NCI-H446 (cell line): ENCODE measurements around the gene MIER2.

ENCODE experiments used
- DNase-seq, 2 experiments: peaks; one replicate each; lab custom pipeline; 2025; lab: John Stamatoyannopoulos, UW

Gene MIER2

GRCh38 chr19:328025-328505 lies 16.5 kb downstream of the MIER2 start:
- no peak for DNase-seq

- no peak for DNase-seq
Observed at GRCh38 chr19:327291-328024, 17.1 kb downstream of the MIER2 start.

- DNase-seq, result no peak
Observed at GRCh38 chr19:326871-327270, 17.7 kb downstream of the MIER2 start.

GRCh38 chr19:325937-326565 lies 18.5 kb downstream of the MIER2 start:
- DNase-seq, result no peak

GRCh38 chr19:325173-325936 lies 19.2 kb downstream of the MIER2 start:
- no peak for DNase-seq

GRCh38 chr19:324716-325115 lies 19.9 kb downstream of the MIER2 start:
- DNase-seq, result no peak

- no peak for DNase-seq
Observed at GRCh38 chr19:322616-323015, 22.0 kb downstream of the MIER2 start.

GRCh38 chr19:318509-318774 lies 26.2 kb downstream of the MIER2 start:
- DNase-seq, result no peak

- DNase-seq, result no peak
Observed at GRCh38 chr19:317710-318508, 26.7 kb downstream of the MIER2 start.

GRCh38 chr19:315811-316210 lies 28.8 kb downstream of the MIER2 start:
- no peak for DNase-seq

GRCh38 chr19:313988-314815 lies 30.4 kb downstream of the MIER2 start:
- DNase-seq, result no peak

GRCh38 chr19:313169-313987 lies 31.2 kb downstream of the MIER2 start:
- DNase-seq, result no peak

GRCh38 chr19:311813-312261 lies 32.8 kb downstream of the MIER2 start:
- no peak for DNase-seq

- DNase-seq, result no peak
Observed at GRCh38 chr19:310781-311496, 33.7 kb downstream of the MIER2 start.

GRCh38 chr19:310141-310651 lies 34.4 kb downstream of the MIER2 start:
- DNase-seq, result no peak

- no peak for DNase-seq
Observed at GRCh38 chr19:309206-309565, 35.4 kb downstream of the MIER2 start.

GRCh38 chr19:308471-309205 lies 36.0 kb downstream of the MIER2 start:
- DNase-seq, result no peak

GRCh38 chr19:307793-308420 lies 36.7 kb downstream of the MIER2 start:
- DNase-seq, result no peak
